GM20431 (cell line): ENCODE data around the gene GAB1.
"Not testable (repeated sequence)": the region's sequence is repeated elsewhere in the genome, so short reads cannot be mapped to it uniquely, and the experiment has no call there.

Source experiments
- in situ Hi-C: fragments of 300-500 bp; cut with MseI, MboI; formaldehyde crosslinking; loops from one replicate; pipeline ENCODE4 v1.15.0; 2020; ENCODE audit warnings: low sequenced_read_pairs; ENCODE audit not compliant: unreplicated experiment

The GAB1 gene

DNA sequence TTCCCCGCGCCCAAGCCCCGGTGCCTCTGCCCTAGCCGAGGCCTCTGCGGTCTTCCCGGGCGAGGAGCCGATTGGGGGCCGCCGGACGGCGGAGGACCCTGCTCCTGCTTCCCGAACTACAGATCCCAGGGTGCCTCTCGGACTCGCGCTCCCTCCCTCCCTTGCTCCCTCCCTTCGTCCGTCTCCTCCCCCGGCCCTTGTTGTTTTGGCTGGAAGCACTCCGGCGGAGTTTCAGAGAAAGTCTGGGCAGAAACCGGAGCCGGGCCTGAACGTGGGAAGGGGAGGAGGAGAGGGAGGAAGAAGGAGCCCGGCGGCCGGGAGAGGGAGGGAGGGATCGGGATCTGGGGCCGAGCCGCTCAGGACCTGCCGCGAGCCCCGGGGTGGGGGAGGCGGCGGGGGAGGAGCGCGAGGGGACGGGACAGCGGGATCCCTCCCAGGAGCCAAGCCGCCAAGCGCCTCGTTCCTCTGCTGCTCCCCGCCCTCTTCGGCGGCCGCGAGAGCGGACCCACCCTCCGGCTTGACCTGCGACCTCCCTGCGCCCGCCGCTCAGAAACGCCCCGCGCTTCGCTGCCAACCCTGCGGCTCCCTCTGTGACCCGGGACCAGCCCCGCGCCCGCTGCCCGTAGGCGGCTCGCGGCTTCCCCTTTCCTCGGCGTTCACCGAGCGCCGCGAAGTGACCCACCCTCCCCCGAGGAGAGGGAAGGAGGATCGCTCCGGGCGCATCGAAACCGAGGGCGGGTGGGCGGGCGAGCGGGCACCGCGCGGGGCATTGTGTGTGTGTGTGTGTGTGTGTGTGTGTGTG lies 496 bp upstream of the GAB1 start:
- in situ Hi-C loops, result no loop called here

- in situ Hi-C loops, result no loop called here
Measured at GRCh38 chr4:143337600-143338287, 1.1 kb downstream of the GAB1 start.

DNA sequence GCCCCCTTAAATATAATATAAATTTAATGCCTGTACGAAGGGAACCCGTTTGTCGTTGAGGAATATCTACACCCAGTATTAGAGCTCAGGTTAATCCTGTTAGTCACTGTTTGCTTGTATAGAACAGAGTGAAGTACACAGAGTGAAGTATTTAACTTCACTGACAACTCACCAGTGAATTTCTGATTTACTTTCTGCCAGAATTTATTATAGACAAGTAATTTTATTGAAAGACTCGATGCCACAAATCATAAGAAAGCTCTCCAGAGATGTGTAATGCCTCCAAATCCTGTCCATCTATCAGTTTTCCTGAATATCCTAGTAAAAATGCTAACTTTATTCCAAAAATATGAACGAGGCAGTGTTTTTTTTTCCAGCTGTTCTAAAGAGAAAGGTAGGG lies 1.6 kb downstream of the GAB1 start:
- in situ Hi-C loops, result no loop called here

DNA sequence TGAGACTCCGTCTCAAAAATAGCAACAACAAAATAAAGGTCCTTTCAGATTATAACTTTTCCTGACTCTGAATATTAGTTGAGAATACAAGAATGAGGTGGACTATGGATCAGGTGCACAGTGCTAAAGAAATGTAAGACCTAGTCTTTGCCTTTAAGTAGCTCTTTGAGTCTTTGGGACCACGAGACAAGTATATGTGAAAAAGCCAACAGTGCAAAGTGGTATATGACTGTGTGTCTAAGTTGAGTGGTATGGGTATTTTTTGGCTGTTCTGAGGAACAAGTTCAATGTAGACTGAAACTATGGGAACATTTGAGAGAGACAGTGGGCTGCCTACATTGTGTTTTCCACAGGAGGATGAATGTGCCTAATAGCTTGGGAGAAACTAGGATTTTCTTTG lies 2.8 kb downstream of the GAB1 start:
- in situ Hi-C loops, result no loop called here

GRCh38 chr4:143341186-143341755 lies 4.6 kb downstream of the GAB1 start:
- in situ Hi-C loops, result no loop called here

DNA sequence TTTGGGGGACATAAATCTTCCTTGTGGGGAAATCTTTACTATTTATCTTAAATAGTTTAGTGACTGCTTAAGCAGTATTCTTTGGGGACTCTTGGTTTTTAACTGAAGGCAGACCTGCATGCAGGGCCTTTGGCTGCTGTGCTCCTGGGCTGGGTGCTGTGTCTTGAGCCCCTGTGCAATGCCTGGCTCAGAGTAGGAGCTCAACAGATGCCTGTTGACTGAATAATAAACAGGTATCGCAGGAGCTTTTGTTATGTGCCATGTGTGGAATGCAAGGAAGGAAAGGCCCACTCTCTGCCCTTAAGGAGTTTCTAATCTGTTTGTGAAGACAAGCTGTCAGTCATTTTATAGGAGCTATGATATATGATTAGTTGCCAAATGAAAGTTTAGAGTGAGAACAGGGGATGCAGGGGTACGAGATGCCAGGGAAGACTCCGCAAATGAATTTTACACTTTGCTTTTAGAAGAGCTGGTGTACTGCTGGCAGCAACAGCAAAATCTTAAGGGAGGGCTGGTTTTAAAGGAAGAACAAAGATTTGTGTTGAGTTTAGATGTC lies 6.7 kb downstream of the GAB1 start:
- in situ Hi-C loops, result no loop called here

- in situ Hi-C loops, result no loop called here
Measured at GRCh38 chr4:143344041-143344440, 7.4 kb downstream of the GAB1 start.

- in situ Hi-C loops, result no loop called here
Measured at GRCh38 chr4:143344774-143345173, 8.1 kb downstream of the GAB1 start.

DNA sequence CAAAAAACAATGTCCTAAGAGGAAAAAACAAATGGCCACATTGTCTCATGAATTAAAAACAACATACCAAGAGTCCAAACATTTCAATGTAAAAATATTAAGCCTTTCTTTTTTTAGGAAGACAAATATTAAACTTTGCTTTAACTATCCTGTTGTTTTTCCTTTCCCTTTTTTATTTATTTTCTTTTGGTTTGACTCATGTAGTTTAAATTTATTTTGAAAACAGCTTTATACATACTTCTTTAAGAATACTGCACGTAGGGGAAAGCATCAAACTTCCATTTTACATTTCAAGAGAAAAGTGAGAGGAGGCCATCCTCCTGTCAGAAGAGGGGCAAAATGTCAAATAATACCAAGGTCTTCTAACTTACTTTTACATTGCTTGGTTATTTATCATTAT lies 8.7 kb downstream of the GAB1 start:
- in situ Hi-C loops, result no loop called here

- in situ Hi-C loops, result no loop called here
Measured at GRCh38 chr4:143346206-143346605, 9.5 kb downstream of the GAB1 start.

DNA sequence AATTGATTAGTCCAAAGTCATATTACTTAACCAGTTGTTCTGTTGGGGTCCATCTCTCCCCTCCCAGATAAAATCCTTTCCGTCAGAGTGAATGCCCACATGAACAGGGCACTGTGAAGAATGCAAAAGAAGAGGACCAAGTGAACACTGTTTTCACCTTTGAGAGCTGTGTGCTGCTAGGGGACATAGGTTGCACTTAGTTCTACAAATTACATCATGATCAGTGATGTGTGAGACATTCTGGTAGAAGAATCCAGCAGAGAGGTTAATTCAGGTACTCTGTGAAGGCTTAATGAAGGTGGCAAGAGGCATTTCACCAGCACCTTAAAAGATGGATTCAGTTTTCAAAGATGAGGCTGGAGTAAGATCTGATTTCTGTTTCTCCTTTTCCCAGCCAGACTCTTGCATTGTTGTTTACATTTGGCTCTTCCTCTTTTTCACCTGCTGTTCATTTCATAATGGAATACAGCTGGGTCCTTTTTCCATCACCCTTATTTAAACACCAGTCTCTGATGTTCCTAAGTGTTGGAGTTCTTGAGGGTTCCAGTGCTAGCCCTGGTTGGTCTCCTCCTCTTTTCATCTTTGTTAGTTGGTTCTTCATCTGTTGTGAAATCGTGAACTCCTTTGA lies 10.9 kb downstream of the GAB1 start:
- in situ Hi-C loops, result no loop called here

DNA sequence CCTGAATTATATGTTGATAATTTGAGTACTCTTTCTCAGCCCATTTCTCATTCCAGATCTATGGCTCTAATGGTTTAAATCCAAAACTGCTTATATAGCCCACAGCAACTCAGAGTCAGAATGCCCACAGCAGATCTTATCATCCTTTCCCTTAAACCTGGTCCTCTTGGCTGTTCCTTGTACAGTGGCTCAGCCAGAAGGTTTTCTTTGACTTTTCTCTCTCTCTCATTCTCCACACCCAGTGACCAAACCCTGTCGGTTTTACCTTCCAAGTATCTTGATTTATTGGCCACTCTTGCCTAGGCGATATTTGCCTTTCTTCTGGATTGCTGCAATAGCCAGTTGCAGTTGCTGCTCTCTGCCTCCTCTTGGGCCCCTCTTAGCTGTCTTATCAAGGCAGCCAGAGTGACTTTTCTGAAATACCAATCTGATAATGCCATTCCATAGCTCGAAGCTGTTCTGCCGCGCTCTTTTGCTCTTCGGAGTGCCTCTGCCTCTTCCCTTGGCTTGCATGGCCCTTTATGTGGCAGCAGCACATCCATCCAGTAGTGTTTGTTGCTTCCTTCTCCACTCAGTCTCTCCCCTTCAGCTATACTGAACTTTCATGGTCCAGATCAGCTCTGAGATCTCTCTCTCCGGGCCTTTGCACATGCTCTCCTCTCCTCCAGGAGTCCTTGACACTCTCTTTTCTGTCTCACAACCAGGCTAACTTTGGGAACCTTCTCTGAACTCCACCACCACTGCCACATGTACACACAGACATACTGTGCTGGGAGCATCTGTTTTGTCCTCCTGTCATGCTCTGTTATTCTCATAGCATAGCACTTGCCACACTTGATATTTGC lies 11.8 kb downstream of the GAB1 start:
- in situ Hi-C loops, result no loop called here

GRCh38 chr4:143349858-143350527 lies 13.3 kb downstream of the GAB1 start:
- in situ Hi-C loops, result not testable (repeated sequence)

- in situ Hi-C loops, result no loop called here
Measured at GRCh38 chr4:143351149-143351691, 14.5 kb downstream of the GAB1 start.

- in situ Hi-C loops, result no loop called here
Measured at GRCh38 chr4:143351774-143352451, 15.2 kb downstream of the GAB1 start.

DNA sequence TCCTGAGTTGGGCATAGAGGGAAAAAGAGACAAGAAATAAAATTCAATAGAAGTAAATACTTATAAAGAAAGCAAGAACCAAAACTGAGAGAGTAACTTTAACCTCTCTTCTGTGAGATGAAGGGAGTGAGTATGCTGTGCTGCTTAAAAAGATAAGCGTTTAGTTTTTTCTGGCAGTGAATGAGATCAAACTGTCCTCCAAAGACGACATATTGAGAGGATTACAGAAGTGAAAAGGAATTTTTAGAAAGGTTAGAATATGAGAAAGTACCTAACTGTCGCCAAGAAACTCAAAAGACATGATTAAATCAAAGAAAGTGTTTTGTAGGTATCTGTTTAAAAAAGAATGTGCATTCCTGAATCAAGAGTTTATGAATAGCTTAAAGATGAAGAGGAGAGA lies 16.0 kb downstream of the GAB1 start:
- in situ Hi-C loops, result no loop called here

GRCh38 chr4:143353797-143354196 lies 17.1 kb downstream of the GAB1 start:
- in situ Hi-C loops, result no loop called here

- in situ Hi-C loops, result no loop called here
Measured at GRCh38 chr4:143354990-143355389, 18.3 kb downstream of the GAB1 start.
